ENCODE measurements around the gene HOXC10. TPM values are rescaled to one million over a fixed set of nuclear protein-coding genes. Genes with fewer than 3 reads are reported as not detected.

Gene HOXC10
- total RNA-seq, 1 experiment from 2014 or later: 154 TPM

DNA sequence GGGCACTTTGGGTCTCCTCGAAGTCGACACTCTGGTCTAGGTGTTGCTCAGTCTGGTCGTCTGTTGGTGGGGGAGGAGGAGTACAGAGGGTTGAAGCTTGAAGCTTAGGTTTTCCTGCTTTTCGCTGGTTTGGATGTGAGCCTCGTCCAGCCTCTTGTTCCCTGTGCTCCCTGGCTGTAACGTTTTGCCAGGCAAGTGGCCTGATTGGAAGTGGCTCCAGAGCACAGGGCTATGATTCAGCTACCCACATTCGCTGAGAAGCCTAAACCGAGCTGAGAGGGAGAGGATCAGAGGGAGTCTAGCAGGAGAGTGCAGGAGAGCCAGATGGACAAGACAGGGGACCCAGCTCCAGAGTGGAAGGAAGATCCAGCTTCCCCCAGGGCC is 6.1 kb downstream of the HOXC10 start:
- in situ Hi-C loops (cut with HindIII; ENCODE audit: low pct_unique_long_range_greater_than_20kb, low sequenced_read_pairs) (no loop called here), intact Hi-C loops (cut with micrococcal nuclease; ENCODE audit: unreplicated experiment) (loop anchor here (10.0 kb wide), 1 partner anchor 606 kb away; the partner anchor contains the start of gene SP1)
- TF ChIP-seq POLR2AphosphoS5 (IDR thresholded peaks at IDR 0.05; ENCODE audit: low read depth, low read length) (peak; percentile 50; the same call in 1 of the 2 replicates), TCF7L2 (IDR thresholded peaks at IDR 0.05; ENCODE audit: low read depth, low read length) (no peak), REST (IDR thresholded peaks at IDR 0.05; ENCODE audit: insufficient read depth in 1 of 2, low read depth in 2 of 2, low read length in 1 of 2) (no peak), SIN3A (IDR thresholded peaks at IDR 0.05; ENCODE audit: borderline replicate concordance, insufficient read depth, low read depth, low read length) (no peak)
- H3K27ac ChIP-seq (ENCODE audit: low read length): peak overlapping the region; percentile 99
- H3K4me1 ChIP-seq (ENCODE audit: control insufficient read depth, insufficient read depth, low read length): peaks cover 19% of the 10 kb centered on the region
- ChIA-PET CTCF (interaction anchor here (0.6 to 1.1 kb wide), 2 partner anchors 11 to 26 kb away, joined by 3 to 4 read pairs; no protein-coding TSS in a partner anchor), POLR2A (no interaction called here)
- no peaks in the 10 kb centered on the region for H3K9me3 ChIP-seq (ENCODE audit: control insufficient read depth, insufficient read depth, low read depth, low read length)
- peak overlapping the region; percentile 66 to 67 for H3K4me3 ChIP-seq (ENCODE audit: low read depth in 2 of 2, low read length in 2 of 2)
- BruUV-seq (replicated peaks): no TSS peak
- no peaks in the 10 kb centered on the region; the same call in 1 of the 2 replicates for H3K36me3 ChIP-seq (ENCODE audit: control insufficient read depth, insufficient read depth, low read length)
- DNase-seq (ENCODE audit: low read depth, low spot score) (no peak), ATAC-seq (peak; percentile 3; the same call in 1 of the 2 replicates)
- H3K27me3 ChIP-seq (ENCODE audit: control insufficient read depth, insufficient read depth, low read length): no peaks in the 10 kb centered on the region

DNA sequence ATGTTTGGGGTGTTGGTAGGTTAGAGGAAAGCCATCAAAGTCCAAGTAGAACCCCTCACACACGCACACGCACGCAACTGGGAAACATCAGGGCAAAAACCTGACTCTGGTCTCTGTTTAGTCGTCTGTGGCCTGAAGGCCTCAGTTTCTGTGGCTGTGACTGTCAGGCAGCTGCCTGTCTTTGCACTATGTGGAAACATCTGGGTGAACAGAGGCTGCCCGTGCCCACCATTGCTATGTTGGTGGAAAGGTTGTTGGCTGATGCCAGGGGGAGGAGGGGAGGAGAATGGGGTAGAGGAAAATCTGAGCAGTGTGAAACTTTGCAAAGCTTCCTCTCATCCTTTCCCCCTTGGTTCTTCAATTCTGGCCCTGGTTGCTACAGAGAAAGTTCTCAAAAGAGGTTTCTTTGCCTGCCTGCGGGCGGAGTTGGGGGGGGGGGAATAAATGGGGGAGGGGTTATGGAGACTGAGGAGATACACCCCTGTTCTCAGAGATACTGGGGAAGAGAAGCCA is 7.5 kb downstream of the HOXC10 start:
- POLR2A ChIA-PET: interaction anchor here (0.6 to 1.2 kb wide), 2 partner anchors 54 to 235 kb away, joined by 4 to 7 read pairs; partner anchors contain the start of gene HOXC13
- in situ Hi-C loops (cut with HindIII; ENCODE audit: low pct_unique_long_range_greater_than_20kb, low sequenced_read_pairs): no loop called here

More for the DNA sequence above, 7.5 kb downstream of the HOXC10 start:
- BruUV-seq (replicated peaks): no TSS peak
- peak overlapping the region; percentile 99 for H3K27ac ChIP-seq (ENCODE audit: low read length)
- H3K4me3 ChIP-seq (ENCODE audit: low read depth in 2 of 2, low read length in 2 of 2): peak overlapping the region; percentile 66 to 67
- no peaks in the 10 kb centered on the region for H3K27me3 ChIP-seq (ENCODE audit: control insufficient read depth, insufficient read depth, low read length)
- intact Hi-C loops (cut with micrococcal nuclease; ENCODE audit: unreplicated experiment): loop anchor here (10.0 kb wide), 1 partner anchor 608 kb away; the partner anchor contains the start of gene SP1
- ATAC-seq (no peak), DNase-seq (ENCODE audit: low read depth, low spot score) (no peak)
- no peaks in the 10 kb centered on the region; the same call in 1 of the 2 replicates for H3K36me3 ChIP-seq (ENCODE audit: control insufficient read depth, insufficient read depth, low read length)
- TF ChIP-seq REST (IDR thresholded peaks at IDR 0.05; ENCODE audit: insufficient read depth in 1 of 2, low read depth in 2 of 2, low read length in 1 of 2): no peak
- no peak for TF ChIP-seq TCF7L2 (IDR thresholded peaks at IDR 0.05; ENCODE audit: low read depth, low read length)
- no peak for TF ChIP-seq SIN3A (IDR thresholded peaks at IDR 0.05; ENCODE audit: borderline replicate concordance, insufficient read depth, low read depth, low read length)
- no peak; the same call in 1 of the 2 replicates for TF ChIP-seq POLR2AphosphoS5 (IDR thresholded peaks at IDR 0.05; ENCODE audit: low read depth, low read length)
- TF ChIP-seq CTCF (IDR thresholded peaks at IDR 0.05): no peak
- H3K4me1 ChIP-seq (ENCODE audit: control insufficient read depth, insufficient read depth, low read length): peaks cover 19% of the 10 kb centered on the region
- no peaks in the 10 kb centered on the region for H3K9me3 ChIP-seq (ENCODE audit: control insufficient read depth, insufficient read depth, low read depth, low read length)
- CTCF ChIA-PET: interaction anchor here (0.5 to 1.2 kb wide), 4 partner anchors 12 to 247 kb away, joined by 3 to 9 read pairs (median 4); no protein-coding TSS in a partner anchor

Data from Panc1 (cell line).